ENCODE measurements around the gene TSPAN2.
"Not testable (repeated sequence)": the region's sequence is repeated elsewhere in the genome, so short reads cannot be mapped to it uniquely, and the experiment has no call there.

TSPAN2 gene

DNA sequence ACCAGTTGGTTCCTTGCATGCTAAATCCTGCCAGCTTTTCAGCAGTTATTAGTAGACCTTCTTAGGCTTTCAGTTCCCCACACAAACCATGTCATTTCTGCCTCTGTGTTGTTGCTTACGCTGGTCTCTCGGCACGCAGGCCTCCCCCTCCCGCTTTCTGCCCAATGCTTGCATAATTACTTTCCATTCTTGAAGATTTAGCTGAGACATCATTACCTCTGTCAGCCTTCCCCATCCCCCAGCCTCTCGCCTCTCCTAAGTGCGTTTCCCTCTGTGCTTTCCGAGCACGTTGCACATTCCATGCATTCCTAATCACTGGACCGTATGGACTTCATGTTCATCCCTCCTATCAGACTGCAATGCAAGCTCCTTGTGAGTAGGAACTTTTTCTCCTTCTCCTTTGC lies 32.9 kb downstream of the TSPAN2 start:
- H3K9me3 Mint-ChIP-seq = no peaks in the 10 kb centered on the region
- peaks cover 6% of the 10 kb centered on the region for H3K4me1 Mint-ChIP-seq (ENCODE audit: low read depth)
- no peak overlapping the region for H3K4me3 Mint-ChIP-seq
- no peak overlapping the region for H3K27ac Mint-ChIP-seq
- peaks cover 14% of the 10 kb centered on the region for H3K27me3 Mint-ChIP-seq (ENCODE audit: low read depth)
- H3K36me3 Mint-ChIP-seq (ENCODE audit: low read depth) = peaks cover 2% of the 10 kb centered on the region

DNA sequence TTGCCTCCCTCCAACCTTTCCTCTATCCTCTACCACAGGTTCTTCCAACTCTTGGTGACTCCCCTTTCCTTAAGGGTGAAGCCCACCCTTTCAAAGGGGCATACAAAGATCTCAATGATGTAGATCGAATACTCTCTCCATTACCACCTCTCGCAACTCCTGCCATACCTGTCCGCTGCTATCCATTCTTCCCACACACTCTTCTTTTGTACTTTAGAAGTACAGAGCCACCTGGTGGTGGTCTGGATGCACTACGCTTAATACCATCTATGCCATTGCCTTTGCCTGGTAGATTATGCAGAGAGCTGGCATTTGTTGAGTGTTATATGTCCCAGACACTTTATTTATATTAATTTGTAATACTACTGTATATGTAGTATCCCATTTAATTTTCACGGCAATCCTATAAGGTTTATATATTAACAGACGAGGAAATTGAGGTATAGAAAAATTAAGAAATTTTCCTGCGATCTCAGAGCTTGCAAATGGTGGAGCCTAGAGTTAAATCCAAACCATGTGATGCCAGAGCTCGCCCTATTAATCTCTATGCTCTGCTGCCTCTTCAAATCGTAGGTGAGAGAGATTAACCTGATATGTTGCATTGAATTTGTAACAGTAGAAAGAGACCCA lies 36.7 kb downstream of the TSPAN2 start:
- Mint-ChIP-seq H3K36me3 (ENCODE audit: low read depth) (no peaks in the 10 kb centered on the region), H3K27ac (no peak overlapping the region), H3K27me3 (ENCODE audit: low read depth) (peaks cover 14% of the 10 kb centered on the region), H3K9me3 (no peaks in the 10 kb centered on the region), H3K4me1 (ENCODE audit: low read depth) (peaks cover 3% of the 10 kb centered on the region), H3K4me3 (no peak overlapping the region)

DNA sequence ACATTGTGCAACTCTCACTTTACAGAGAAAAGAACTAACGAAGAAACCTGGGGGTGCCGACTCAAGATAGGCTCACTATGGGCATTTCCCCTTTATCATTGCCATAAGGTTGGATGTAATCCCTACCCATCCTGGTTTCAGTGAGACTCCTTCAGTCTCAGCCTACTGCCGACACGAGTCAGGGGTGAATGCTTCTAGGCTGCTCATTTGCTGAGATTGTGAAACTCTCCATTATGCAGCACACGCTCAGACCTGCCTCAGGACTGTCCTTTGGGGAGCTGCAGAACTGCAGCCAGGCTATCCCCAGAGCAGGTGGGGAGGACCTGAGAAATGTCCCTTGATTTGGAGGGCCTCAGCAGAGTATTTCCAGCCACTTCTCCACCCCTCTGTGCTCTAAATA lies 37.5 kb downstream of the TSPAN2 start:
- Mint-ChIP-seq H3K36me3 (ENCODE audit: low read depth) (no peaks in the 10 kb centered on the region), H3K27ac (no peak overlapping the region), H3K4me3 (no peak overlapping the region), H3K9me3 (no peaks in the 10 kb centered on the region), H3K4me1 (ENCODE audit: low read depth) (peaks cover 3% of the 10 kb centered on the region), H3K27me3 (ENCODE audit: low read depth) (peaks cover 14% of the 10 kb centered on the region)

DNA sequence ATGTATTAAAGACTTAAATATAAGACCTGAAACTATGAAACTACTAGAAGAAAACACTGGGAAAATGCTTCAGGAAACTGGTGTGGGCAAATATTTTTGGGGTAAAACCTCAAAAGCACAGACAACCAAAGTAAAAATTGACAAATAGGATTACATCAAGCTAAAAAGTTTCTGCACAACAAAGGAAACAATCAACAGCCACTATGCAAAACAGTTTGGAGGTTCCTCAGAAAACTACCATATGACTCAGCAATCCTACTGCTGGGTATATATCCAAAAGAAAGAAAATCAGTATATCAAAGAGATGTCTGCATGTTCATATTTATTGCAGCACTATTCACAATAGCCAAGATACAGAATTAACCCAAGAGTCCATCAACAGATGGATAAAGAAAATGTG lies 42.6 kb downstream of the TSPAN2 start:
- Mint-ChIP-seq H3K9me3 (no peaks in the 10 kb centered on the region), H3K4me1 (ENCODE audit: low read depth) (peaks cover 3% of the 10 kb centered on the region), H3K4me3 (no peak overlapping the region), H3K27me3 (ENCODE audit: low read depth) (peaks cover 17% of the 10 kb centered on the region), H3K27ac (no peak overlapping the region), H3K36me3 (ENCODE audit: low read depth) (peaks cover 1% of the 10 kb centered on the region)

DNA sequence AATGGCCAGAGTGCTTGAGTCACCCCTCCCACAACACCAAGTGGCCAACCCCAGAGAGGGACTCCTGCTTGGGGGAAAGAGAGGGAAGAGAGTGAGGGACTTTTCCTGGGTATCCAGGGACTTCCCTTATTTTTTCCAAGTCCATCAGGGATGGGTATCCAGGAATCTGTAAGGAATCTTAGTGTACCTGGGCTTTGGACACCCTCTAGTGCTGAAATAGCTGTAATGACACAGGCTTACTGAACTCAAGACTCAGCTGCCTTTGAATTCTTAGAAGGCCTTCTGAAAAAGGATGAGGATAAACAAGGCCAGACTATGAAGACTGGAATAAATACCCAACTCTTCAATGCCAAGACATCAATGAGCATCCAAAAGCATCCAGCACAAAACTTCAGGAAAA lies 47.6 kb downstream of the TSPAN2 start:
- Mint-ChIP-seq H3K4me3 (no peak overlapping the region), H3K27me3 (ENCODE audit: low read depth) (peaks cover 13% of the 10 kb centered on the region), H3K4me1 (ENCODE audit: low read depth) (no peaks in the 10 kb centered on the region), H3K9me3 (no peaks in the 10 kb centered on the region), H3K36me3 (ENCODE audit: low read depth) (peaks cover 1% of the 10 kb centered on the region), H3K27ac (no peak overlapping the region)

DNA sequence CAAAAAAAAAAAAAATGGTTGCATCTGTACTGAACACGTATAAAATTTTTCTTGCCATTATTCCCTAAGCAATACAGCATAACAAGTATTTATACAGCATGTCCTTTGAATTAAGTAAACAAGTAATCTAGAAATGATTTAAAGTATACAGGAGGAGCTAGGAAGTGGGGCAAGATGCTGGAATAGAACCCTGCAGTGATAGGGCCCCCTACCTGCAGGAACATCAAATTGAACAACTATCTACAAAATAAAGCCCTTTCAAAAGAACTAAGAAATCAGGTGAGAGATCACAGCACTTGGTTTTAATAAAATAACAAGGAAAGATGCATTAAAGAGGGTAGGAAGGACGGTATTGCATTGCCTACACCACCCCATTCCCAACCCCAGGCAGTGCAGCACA lies 48.8 kb downstream of the TSPAN2 start:
- H3K4me3 Mint-ChIP-seq = no peak overlapping the region
- peaks cover 1% of the 10 kb centered on the region for H3K36me3 Mint-ChIP-seq (ENCODE audit: low read depth)
- no peak overlapping the region for H3K27ac Mint-ChIP-seq
- H3K4me1 Mint-ChIP-seq (ENCODE audit: low read depth) = no peaks in the 10 kb centered on the region
- no peaks in the 10 kb centered on the region for H3K9me3 Mint-ChIP-seq
- H3K27me3 Mint-ChIP-seq (ENCODE audit: low read depth) = peaks cover 13% of the 10 kb centered on the region

DNA sequence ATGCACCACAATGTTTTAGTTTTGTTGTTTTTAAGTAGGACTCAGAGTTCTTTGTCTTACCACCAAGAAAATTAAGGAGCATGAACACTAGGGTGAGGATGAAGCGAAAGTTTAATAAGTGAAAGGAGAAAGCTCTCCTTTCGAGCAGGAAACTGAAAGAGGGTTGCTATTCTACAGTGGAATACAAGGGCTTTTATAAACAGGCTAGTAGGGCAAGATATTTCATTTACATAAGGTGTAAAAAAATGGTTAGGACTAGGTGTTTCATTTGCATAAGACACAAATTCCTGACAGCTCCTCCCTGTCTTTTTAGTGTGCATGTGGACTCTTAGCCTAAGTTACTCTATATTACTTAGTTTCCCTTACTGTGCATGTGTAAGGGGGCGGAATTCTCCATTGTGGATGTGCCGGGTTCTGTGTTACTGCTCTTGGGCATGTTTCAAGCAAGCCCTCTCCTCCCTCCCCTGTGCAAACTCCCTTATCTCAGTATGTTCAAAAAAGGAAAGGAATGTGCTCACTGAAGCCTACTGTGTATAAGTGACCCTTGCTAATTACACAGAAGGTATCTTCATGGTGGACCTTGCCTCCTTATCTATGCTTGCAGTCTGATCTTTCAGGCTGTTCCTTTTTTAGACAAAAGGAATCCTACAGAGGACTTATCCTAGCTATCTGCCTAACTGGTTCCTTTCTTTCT lies 52.3 kb downstream of the TSPAN2 start:
- Mint-ChIP-seq H3K27ac (no peak overlapping the region), H3K36me3 (ENCODE audit: low read depth) (no peaks in the 10 kb centered on the region), H3K9me3 (no peaks in the 10 kb centered on the region), H3K4me3 (no peak overlapping the region), H3K27me3 (ENCODE audit: low read depth) (no peaks in the 10 kb centered on the region), H3K4me1 (ENCODE audit: low read depth) (no peaks in the 10 kb centered on the region)

DNA sequence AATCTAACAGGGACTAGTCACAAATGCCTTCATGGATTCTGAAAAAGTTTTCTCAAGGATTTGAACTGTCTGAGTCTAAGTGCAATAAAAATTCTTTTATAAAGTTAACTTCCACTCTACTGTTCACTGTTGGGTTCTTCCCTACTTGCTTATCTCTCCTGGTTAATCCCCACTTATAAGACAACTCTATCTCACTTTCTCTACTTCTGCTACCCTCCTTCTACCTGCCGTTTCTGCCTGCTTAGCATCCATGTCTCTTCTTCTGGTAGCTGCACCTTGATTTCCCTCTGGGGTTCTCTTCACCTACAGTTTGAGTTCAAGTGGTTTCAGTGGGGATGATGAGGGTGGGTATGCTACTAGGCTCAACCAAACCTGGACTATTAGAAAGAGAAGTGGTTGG lies 53.7 kb downstream of the TSPAN2 start:
- Mint-ChIP-seq H3K9me3 (no peaks in the 10 kb centered on the region), H3K27ac (no peak overlapping the region), H3K4me1 (ENCODE audit: low read depth) (no peaks in the 10 kb centered on the region), H3K36me3 (ENCODE audit: low read depth) (no peaks in the 10 kb centered on the region), H3K27me3 (ENCODE audit: low read depth) (peaks cover 5% of the 10 kb centered on the region), H3K4me3 (no peak overlapping the region)

DNA sequence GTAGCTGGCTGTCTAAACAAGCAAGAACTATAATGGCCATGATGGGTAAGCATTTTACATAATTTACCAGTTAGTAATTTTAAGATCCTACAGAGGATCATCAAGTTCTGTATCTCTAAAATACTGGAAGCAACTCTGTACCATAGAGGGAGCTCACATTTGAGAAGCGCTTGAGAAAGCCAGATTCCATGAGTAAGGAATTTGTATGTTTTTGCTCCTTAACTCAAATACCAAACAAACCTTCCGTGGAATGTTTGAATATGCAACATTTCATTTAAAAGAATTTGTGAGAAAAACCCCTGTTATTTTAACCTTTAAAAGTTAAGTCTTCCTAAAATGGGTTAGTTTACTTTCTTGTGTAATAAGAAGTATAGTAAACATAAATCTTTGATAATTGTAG lies 57.7 kb downstream of the TSPAN2 start:
- H3K36me3 Mint-ChIP-seq (ENCODE audit: low read depth) = no peaks in the 10 kb centered on the region
- H3K27me3 Mint-ChIP-seq (ENCODE audit: low read depth) = peaks cover 11% of the 10 kb centered on the region
- H3K9me3 Mint-ChIP-seq = no peaks in the 10 kb centered on the region
- no peak overlapping the region for H3K27ac Mint-ChIP-seq
- H3K4me3 Mint-ChIP-seq = no peak overlapping the region
- no peaks in the 10 kb centered on the region for H3K4me1 Mint-ChIP-seq (ENCODE audit: low read depth)

DNA sequence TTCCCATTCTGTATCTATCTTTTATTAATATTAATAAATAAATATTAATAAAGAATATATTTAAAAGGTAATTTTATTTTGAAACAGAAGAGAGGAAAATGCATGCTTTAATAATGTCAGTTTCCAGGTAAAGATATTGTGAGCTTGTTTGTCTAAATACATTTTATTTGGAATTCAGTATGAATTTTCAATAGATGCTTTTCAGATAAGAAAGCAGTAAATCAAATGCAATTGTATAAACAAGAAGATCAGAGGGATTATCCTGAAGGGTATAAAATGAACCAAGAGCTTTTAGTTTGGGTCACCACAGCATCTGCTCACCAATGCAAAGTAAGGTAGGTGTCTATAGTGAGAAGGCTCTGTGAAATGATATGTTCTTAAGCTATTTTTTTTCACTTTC lies 59.8 kb downstream of the TSPAN2 start, which contains the start of gene TSHB:
Gene TSHB, plus strand, starts transcription at position 301 of the 400 bp plus-strand sequence. CDS start 3,537 bp downstream, outside the sequence.
- Mint-ChIP-seq H3K27me3 (ENCODE audit: low read depth) (peaks cover 14% of the 10 kb centered on the region), H3K4me3 (no peak within 1 kb of the TSS), H3K9me3 (no peaks in the 10 kb centered on the region), H3K27ac (no peak within 1 kb of the TSS), H3K4me1 (ENCODE audit: low read depth) (no peaks in the 10 kb centered on the region), H3K36me3 (ENCODE audit: low read depth) (no peaks in the 10 kb centered on the region)

DNA sequence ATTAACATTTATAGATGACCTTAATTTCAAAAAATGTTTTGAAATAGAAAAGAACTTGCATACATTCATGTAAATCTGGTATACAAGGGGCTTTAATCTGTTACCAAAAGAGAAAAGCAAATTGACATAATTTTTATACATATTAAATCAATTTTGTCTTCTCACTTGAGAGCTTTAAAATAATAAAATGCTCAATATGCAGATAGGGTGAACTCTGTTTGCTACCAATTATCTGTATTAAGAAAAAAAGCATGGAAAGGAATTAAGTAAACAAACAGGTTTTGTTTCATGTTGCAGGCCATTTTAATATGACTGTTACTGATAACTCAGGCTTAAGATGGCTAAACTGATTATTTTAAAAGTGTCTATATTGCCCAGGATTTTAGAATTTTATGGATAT lies 65.7 kb downstream of the TSPAN2 start:
- H3K36me3 Mint-ChIP-seq (ENCODE audit: low read depth) = no peaks in the 10 kb centered on the region
- peaks cover 15% of the 10 kb centered on the region for H3K27me3 Mint-ChIP-seq (ENCODE audit: low read depth)
- H3K4me1 Mint-ChIP-seq (ENCODE audit: low read depth) = no peaks in the 10 kb centered on the region
- no peaks in the 10 kb centered on the region for H3K9me3 Mint-ChIP-seq
- H3K4me3 Mint-ChIP-seq = no peak overlapping the region
- no peak overlapping the region for H3K27ac Mint-ChIP-seq

DNA sequence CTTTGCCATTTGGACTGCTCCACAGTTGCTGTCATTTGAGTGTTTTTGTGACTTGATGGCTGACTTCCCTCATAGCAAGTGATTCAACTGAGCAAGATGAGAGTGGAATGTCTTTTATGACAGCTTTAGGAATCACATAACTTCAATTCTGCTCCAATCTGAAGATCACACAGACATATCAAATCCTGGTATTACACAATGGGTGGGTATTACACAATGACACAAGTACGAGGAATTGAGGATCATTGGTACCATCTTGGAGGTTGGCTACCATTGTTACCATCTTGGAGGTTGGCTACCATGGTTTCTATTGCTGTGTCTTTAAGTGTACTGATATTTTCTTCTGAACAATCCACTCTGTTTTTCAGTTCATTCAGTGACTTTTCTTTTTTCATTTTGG lies 68.2 kb downstream of the TSPAN2 start:
- Mint-ChIP-seq H3K27ac (no peak overlapping the region), H3K36me3 (ENCODE audit: low read depth) (no peaks in the 10 kb centered on the region), H3K4me3 (no peak overlapping the region), H3K27me3 (ENCODE audit: low read depth) (peaks cover 15% of the 10 kb centered on the region), H3K9me3 (no peaks in the 10 kb centered on the region), H3K4me1 (ENCODE audit: low read depth) (no peaks in the 10 kb centered on the region)

DNA sequence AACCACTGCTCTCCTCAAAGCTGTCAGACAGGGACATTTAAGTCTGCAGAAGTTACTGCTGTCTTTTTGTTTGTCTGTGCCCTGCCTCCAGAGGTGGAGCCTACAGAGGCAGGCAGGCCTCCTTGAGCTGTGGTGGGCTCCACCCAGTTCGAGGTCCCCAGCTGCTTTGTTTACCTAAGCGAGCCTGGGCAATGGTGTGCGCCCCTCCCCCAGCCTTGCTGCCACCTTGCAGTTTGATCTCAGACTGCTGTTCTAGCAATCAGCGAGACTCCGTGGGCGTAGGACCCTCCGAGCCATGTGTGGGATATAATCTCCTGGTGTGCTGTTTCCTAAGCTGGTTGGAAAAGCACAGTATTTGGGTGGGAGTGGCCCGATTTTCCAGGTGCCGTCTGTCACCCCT lies 69.8 kb downstream of the TSPAN2 start:
- H3K9me3 Mint-ChIP-seq; H3K27ac Mint-ChIP-seq; H3K4me1 Mint-ChIP-seq (ENCODE audit: low read depth); H3K36me3 Mint-ChIP-seq (ENCODE audit: low read depth); H3K4me3 Mint-ChIP-seq: not testable (repeated sequence)
- peaks cover 12% of the 10 kb centered on the region for H3K27me3 Mint-ChIP-seq (ENCODE audit: low read depth)

DNA sequence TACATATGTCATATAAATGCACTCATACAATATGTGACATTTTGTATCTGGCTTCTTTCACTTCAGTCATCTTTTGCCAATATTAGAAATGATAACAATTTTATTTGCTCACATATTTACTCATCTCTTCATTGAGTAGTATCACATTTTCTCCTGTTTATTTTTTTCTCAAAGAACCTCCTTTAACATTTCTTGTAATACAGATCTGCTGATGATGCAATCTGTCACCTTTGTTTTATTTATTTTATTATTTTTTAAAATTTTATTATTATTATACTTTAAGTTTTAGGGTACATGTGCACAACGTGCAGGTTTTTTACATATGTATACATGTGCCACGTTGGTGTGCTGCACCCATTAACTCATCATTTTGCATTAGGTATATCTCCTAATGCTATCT lies 75.5 kb downstream of the TSPAN2 start:
- Mint-ChIP-seq H3K36me3 (ENCODE audit: low read depth) (no peaks in the 10 kb centered on the region), H3K27me3 (ENCODE audit: low read depth) (no peaks in the 10 kb centered on the region), H3K4me1 (ENCODE audit: low read depth) (no peaks in the 10 kb centered on the region), H3K9me3 (no peaks in the 10 kb centered on the region), H3K4me3 (no peak overlapping the region), H3K27ac (no peak overlapping the region)

DNA sequence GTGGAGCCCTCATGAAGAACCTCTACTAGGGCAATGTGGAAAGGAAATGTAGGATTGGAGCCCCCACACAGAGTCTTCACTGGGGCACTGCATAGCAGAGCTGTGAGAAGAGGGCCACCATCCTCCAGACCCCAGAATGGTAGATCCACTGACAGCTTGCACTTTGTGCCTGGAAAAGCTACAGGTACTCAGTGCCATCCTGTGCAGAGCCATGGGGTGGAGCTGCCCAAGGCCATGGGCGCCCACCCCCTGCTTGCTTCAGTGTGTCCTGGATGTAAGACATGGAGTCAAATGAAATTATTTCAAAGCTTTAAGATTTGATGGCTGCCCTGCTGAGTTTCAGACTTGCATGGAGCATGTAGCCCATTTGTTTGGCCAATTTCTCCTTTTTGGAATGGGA lies 76.9 kb downstream of the TSPAN2 start:
- H3K27ac Mint-ChIP-seq = no peak overlapping the region
- H3K9me3 Mint-ChIP-seq = no peaks in the 10 kb centered on the region
- no peak overlapping the region for H3K4me3 Mint-ChIP-seq
- H3K36me3 Mint-ChIP-seq (ENCODE audit: low read depth) = no peaks in the 10 kb centered on the region
- no peaks in the 10 kb centered on the region for H3K4me1 Mint-ChIP-seq (ENCODE audit: low read depth)
- no peaks in the 10 kb centered on the region for H3K27me3 Mint-ChIP-seq (ENCODE audit: low read depth)

All from T-helper 1 cell treated with Interleukin-12 subunit alpha and Interleukin-12 subunit beta and Interleukin-4 antibody, amounts not matched to agents 30 μg/mL and 1 μg/mL, for 36 hours (primary cell).